Smooth muscle cell (in vitro differentiated cells): Measurements from ENCODE around the gene SSPN. TPM values are rescaled to one million over a fixed set of nuclear protein-coding genes. Genes with fewer than 3 reads are reported as not detected.

ENCODE experiments used
- DNase-seq: peaks from one replicate; lab custom pipeline; 2025; ENCODE audit not compliant: unreplicated experiment; lab: John Stamatoyannopoulos, UW
- H2AFZ ChIP-seq: fragments of 200-600 bp; sonication (generic); 2 replicates; pipeline ENCODE4 v1.6.0; 2016; ENCODE audit warnings: antibody characterized with exemption, low read depth, mild to moderate bottlenecking
- H3F3A ChIP-seq: fragments of 200-600 bp; sonication (generic); 2 replicates; pipeline ENCODE4 v1.6.0; 2017; ENCODE audit warnings: antibody characterized with exemption, low read depth
- H3K27ac ChIP-seq: fragments of 200-600 bp; sonication (generic); 2 replicates; pipeline ENCODE4 v1.5.1; 2016; ENCODE audit warnings: low read depth, mild to moderate bottlenecking
- H3K27me3 ChIP-seq: fragments of 200-600 bp; sonication (generic); 2 replicates; pipeline ENCODE4 v1.6.1; 2016; ENCODE audit warnings: low read depth, mild to moderate bottlenecking
- H3K36me3 ChIP-seq: fragments of 200-600 bp; sonication (generic); 2 replicates; pipeline ENCODE4 v1.5.1; 2016; ENCODE audit warnings: low read depth
- H3K4me1 ChIP-seq: fragments of 200-600 bp; sonication (generic); 2 replicates; pipeline ENCODE4 v1.5.1; 2016; ENCODE audit warnings: low read depth
- H3K4me2 ChIP-seq: fragments of 200-600 bp; sonication (generic); 2 replicates; pipeline ENCODE4 v1.6.0; 2016; ENCODE audit warnings: mild to moderate bottlenecking
- H3K4me3 ChIP-seq: fragments of 200-600 bp; sonication (generic); 2 replicates; pipeline ENCODE4 v1.5.1; 2016; ENCODE audit warnings: mild to moderate bottlenecking
- H3K79me2 ChIP-seq: fragments of 200-600 bp; sonication (generic); 2 replicates; pipeline ENCODE4 v1.6.0; 2016; ENCODE audit warnings: low read depth, mild to moderate bottlenecking
- H3K9ac ChIP-seq: fragments of 200-600 bp; sonication (generic); 2 replicates; pipeline ENCODE4 v1.6.0; 2016; ENCODE audit warnings: low read depth
- H3K9me3 ChIP-seq: fragments of 200-600 bp; sonication (generic); replicated peaks from 2 replicates; pipeline ENCODE4 v1.5.1; 2016; ENCODE audit warnings: low read depth
- H4K20me1 ChIP-seq: fragments of 200-600 bp; sonication (generic); 2 replicates; pipeline ENCODE4 v1.6.0; 2016; ENCODE audit warnings: low read depth
- CTCF ChIP-seq: fragments of 200-600 bp; sonication (generic); IDR thresholded peaks from 2 replicates; pipeline ENCODE4 v1.5.1; 2017; ENCODE audit warnings: borderline replicate concordance, mild to moderate bottlenecking, antibody characterized with exemption; ENCODE audit not compliant: insufficient read depth, poor library complexity, severe bottlenecking
- WGBS: methylation state at CpG from one replicate; pipeline ENCODE4 v1.1.7; 2016; ENCODE audit warnings: low lambda C conversion rate; 5-methylcytosine and 5-hydroxymethylcytosine counted together
- polyA plus RNA-seq: library from polyadenylated mRNA; unstranded; fragments of >200 nt; fragmentation: Nextera tagmentation; extraction: Ambion mirVana; gene quantifications from 2 replicates; pipeline ENCODE4 v1.2.1, GENCODE V29; 2016
- total RNA-seq: library from RNA; depleted of rRNA; stranded (reverse); fragments of >200 nt; gene quantifications from 2 replicates; pipeline ENCODE4 v1.2.3, GENCODE V29; 2014

Gene SSPN
- total and polyA plus RNA-seq, 2 experiments from 2014 or later = 22.6 to 24.4 TPM

GRCh38 chr12:26286186-26286585, 90.8 kb downstream of the SSPN start:
- 94% methylated on average over 6 of the region's 6 CpGs for WGBS

GRCh38 chr12:26287671-26288381, 92.5 kb downstream of the SSPN start:
- no peaks in the 10 kb centered on the region for H4K20me1 ChIP-seq
- no peaks in the 10 kb centered on the region for H3F3A ChIP-seq
- no peaks in the 10 kb centered on the region for H3K9me3 ChIP-seq
- H3K4me2 ChIP-seq = no peak overlapping the region
- H3K79me2 ChIP-seq = no peaks in the 10 kb centered on the region
- H3K27ac ChIP-seq = no peak overlapping the region
- no peaks in the 10 kb centered on the region for H3K27me3 ChIP-seq
- DNase-seq = no peak
- no peaks in the 10 kb centered on the region for H3K4me1 ChIP-seq
- TF ChIP-seq CTCF = no peak
- H2AFZ ChIP-seq = no peak overlapping the region
- H3K4me3 ChIP-seq = no peak overlapping the region
- no peaks in the 10 kb centered on the region for H3K36me3 ChIP-seq
- H3K9ac ChIP-seq = no peak overlapping the region
- 89% methylated on average over 14 of the region's 14 CpGs for WGBS

More at GRCh38 chr12:26286186-26286585, 90.8 kb downstream of the SSPN start:
- no peaks in the 10 kb centered on the region for H3K4me1 ChIP-seq
- no peak for TF ChIP-seq CTCF
- no peaks in the 10 kb centered on the region for H3K36me3 ChIP-seq
- no peak overlapping the region for H3K9ac ChIP-seq
- no peak for DNase-seq
- H3K4me3 ChIP-seq = no peak overlapping the region
- H3F3A ChIP-seq = no peaks in the 10 kb centered on the region
- no peak overlapping the region for H2AFZ ChIP-seq
- H3K9me3 ChIP-seq = no peaks in the 10 kb centered on the region
- no peaks in the 10 kb centered on the region for H4K20me1 ChIP-seq
- no peak overlapping the region for H3K4me2 ChIP-seq
- no peaks in the 10 kb centered on the region for H3K79me2 ChIP-seq
- H3K27me3 ChIP-seq = no peaks in the 10 kb centered on the region
- H3K27ac ChIP-seq = no peak overlapping the region

GRCh38 chr12:26290565-26290964, 95.2 kb downstream of the SSPN start:
- H3K4me1 ChIP-seq = no peaks in the 10 kb centered on the region
- no peak for TF ChIP-seq CTCF
- no peaks in the 10 kb centered on the region for H3K79me2 ChIP-seq
- H2AFZ ChIP-seq = no peak overlapping the region
- no peaks in the 10 kb centered on the region for H3K9me3 ChIP-seq
- no peak for DNase-seq
- H3K27ac ChIP-seq = no peak overlapping the region
- H3F3A ChIP-seq = no peaks in the 10 kb centered on the region
- no peak overlapping the region for H3K4me2 ChIP-seq
- no peak overlapping the region for H3K9ac ChIP-seq
- no peaks in the 10 kb centered on the region for H3K27me3 ChIP-seq
- WGBS = 80% methylated on average over 2 of the region's 2 CpGs
- H3K36me3 ChIP-seq = no peaks in the 10 kb centered on the region
- no peak overlapping the region for H3K4me3 ChIP-seq
- no peaks in the 10 kb centered on the region for H4K20me1 ChIP-seq

- Histone ChIP-seq H3K36me3 (no peaks in the 10 kb centered on the region), H3K4me2 (no peak overlapping the region), H3K4me1 (no peaks in the 10 kb centered on the region), H3K9ac (no peak overlapping the region), H3K27me3 (no peaks in the 10 kb centered on the region), H3K4me3 (no peak overlapping the region), H3K9me3 (no peaks in the 10 kb centered on the region), H4K20me1 (no peaks in the 10 kb centered on the region), H3F3A (no peaks in the 10 kb centered on the region), H2AFZ (no peak overlapping the region), H3K27ac (no peak overlapping the region), H3K79me2 (no peaks in the 10 kb centered on the region)
- WGBS = 89% methylated on average over 1 of the region's 1 CpG
- no peak for TF ChIP-seq CTCF
- DNase-seq = no peak
Observed at GRCh38 chr12:26292596-26292995, 97.2 kb downstream of the SSPN start.
